DMS79 (cell line): ENCODE measurements around the gene FGD5.
"Not testable (repeated sequence)": the region's sequence is repeated elsewhere in the genome, so short reads cannot be mapped to it uniquely, and the experiment has no call there.

Experiments used
- DNase-seq: peaks from one replicate; lab custom pipeline; 2025; lab: John Stamatoyannopoulos, UW

The FGD5 gene

DNA sequence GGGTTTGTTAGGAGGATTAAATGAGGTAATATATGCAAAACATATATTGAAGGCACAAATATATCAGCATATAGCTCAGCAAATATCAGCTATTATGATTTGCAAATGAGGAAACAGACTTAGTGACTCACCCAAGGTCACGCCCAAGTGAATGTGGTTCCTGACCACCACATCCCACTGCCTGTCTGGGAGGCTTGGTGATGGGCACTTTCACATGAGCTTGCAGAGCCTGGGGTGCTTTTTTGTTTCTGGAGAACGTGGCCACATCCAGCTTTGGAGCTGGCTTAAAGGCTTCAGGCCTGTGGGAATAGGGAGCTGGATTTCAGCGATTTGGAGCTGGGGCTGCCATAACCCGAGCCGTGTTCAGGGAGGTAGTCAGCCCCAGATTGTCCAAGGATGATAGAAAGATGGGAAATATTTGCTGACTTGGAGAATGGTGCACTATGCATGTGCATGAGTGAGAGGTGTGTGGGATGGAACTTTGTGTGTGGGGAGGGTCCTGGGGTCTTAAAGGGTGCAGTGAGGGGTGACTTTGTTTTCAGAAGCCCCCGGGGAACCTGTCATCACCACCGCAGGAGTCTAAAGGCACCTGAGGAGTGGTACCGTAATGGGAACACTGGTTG is 12.0 kb upstream of the FGD5 start:
- no peak for DNase-seq

DNA sequence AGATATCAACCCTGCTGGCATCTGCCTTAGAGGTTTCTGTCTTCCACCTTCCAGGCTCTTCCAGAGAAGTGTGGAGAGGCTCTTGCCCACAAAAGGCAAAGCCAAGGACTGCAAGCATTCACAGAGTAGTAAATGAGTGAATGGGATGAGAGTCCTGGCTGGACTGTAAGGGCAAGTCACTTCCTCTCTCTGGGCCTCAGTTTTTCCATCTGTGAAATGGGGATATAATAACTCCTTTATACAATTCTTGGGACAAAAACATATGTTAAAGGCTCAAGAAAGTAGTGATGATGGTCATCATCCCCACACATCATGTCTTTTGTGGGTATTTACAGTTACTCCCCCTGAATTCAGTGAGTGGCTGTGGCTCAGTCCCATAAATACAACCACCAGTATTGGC is 10.7 kb upstream of the FGD5 start:
- no peak for DNase-seq

DNA sequence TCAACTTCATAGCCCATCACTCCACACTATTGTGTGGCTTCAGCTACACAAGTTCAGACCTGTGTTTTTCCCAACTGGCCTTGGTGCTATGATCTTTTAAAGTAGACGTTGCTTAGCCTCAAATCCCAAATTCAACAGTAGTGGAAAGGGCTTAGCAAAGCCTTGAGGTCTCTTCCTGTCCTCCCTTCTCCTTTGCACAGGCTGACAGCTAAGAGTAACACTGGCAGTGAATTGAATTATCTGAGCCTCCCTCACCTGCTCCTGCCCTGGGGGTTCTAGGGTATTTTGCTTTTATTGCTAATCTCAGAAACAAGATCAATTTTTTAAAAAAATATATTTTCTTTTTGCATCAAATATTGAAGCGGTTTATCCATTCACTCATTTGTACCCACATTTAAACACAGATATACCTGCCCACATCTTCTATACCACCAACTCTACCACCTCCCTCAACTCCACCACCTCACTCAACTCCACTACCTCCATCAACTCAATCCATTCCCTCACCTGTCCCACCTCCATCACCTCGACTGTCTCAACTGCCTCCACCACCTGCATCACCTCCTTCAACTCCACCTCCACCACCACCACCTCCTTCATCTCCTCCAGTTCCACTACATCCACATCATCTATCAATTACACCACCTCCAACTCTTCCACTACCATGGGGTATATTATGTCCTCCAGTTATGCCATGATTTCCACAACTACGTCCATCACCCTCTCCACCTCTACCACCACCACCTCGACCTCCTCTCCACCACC is 10.1 kb upstream of the FGD5 start:
- no peak for DNase-seq

DNA sequence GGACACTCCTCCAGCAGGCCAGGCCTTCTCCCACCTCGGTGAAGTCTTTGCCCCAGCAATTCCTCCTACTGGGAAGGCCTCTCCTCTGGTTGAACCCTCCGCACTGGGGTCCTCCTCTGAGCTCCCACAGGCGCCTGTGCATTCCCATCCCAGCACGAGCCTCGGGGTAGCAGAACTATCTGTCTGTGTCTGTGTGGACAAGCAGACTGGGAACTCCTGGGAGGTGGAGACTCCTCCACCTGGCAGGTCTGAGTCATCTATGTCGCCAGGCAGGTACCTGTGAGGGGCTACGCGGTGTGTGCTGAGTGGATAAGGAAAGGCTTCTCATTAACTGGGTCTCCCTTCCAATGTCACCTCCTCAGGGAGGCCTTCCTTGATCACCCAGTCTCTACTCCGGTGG is 9.2 kb upstream of the FGD5 start:
- DNase-seq, result not testable (repeated sequence)

DNA sequence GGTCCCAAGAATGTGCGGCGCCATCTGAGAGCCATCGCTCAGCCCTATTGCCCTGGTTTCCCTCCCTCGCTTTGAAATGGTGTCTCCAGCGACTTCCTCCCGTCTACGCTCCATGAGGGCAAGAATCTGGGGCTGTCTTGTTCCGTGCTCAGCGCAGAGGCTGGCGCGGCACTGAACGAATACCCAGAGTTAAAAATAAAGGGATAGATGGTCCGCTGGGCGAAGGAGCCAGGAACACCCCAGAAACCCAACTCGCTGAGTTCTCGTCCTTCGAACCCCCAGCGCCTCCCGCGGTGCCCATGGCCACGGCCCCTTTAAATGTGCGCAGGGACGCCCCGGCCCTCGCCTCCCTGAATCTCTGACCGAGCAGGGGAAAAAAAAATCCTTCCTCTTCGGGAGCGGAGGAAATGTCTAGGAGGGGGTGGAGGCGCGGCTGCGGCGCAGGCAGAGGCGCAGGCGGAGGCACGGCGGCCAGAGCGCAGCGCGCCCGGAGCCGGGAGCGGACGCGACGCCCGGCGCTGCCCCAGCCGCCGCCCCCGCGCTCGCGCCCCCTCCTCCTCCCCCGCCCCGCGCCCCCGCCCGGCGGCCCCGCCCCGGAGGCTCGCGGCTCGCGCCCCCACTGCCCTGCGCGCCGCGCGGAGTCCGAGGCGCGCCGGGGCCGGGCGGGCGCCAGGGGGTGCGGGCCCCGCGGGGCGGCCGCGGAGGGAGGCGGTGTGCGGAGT is 8.5 kb upstream of the FGD5 start:
- DNase-seq, result no peak

DNA sequence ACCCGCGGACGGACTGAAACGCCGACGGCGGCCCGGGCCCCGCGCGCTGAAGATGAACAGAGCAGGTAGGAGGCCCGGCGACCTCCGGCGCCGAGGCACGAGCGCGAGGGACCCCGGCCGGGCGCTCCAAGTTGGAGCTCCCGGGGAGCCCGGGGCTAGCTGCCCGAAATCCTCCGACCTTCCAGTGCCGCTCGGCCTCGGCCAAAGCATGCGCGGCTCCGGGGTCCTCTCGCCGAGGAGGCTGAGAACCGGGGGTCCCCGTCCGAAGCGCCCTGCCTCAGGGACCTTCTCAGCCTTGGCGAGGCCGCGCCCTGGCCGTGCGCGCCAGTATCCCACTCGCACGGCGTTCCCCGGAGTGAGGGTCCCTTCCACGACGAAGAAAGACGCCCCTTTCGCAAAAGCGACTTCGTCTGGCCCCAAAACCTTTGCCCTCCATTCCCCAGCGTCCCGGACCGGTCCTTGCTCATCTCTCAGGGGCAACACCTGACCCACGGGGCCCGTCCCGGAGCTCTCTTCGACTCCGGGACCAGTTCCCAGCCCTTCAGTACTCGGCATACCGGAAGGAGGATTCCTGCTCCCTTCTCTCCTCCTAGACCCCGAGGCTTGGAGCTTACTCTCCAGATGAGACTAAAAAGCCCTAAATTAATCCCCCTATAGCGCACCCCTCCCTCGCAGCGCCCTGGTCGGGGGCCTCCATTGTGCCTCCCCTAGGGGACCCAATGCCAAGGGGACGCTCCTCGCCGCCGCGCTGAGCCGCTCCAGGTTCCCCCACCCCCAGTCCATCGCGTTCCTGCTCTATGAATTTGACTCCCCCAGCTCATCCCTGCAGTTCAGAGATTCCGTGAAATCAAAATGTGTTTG is 7.7 kb upstream of the FGD5 start:
- no peak for DNase-seq

DNA sequence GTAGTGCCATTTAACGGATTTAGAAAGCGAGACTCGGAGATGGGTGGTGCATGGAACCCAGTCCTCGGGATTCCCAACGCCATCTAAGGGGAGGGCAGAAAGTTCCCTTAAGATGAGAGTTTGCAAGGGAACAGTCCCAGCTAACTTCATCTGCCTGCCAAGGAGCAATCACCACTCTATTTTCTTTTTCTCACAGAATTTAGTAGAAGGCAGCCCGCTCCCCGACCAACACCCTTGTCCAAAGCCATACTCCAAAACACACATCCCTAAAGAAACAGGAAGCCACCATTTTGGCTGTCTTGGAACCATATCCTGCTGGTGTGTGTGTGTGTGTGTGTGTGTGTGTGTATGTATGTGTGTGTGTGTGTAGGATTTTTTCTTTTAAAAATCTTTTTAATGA is 7.1 kb upstream of the FGD5 start:
- no peak for DNase-seq

DNA sequence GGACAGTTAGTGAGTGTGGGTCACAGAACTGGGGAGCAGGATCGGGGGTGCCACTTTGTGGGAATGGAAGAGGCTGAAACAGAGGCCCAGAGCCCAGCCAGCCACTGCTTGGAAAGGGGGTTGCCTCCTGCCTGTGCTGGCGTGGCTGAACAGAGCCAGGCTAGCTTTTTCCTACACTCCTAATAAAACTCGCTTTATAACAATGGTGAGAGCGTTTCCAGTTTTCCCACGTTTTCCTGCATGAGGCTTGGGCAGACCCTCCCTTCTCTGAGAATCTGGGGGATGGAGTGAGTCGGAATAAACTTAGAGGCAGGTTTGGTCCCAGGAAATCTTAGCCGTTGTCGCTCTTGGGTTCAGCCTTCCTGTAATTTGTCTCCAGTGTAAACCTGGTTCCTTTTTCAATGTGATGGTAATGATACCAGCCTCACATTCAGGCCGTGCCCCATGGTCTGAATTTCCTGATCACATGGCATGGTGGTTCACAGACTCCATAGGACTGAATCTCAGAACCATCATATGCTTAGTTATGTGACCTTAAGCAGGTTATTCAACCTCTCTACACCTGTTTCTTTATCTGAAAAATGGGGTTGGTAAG is 6.5 kb upstream of the FGD5 start:
- DNase-seq, result no peak

DNA sequence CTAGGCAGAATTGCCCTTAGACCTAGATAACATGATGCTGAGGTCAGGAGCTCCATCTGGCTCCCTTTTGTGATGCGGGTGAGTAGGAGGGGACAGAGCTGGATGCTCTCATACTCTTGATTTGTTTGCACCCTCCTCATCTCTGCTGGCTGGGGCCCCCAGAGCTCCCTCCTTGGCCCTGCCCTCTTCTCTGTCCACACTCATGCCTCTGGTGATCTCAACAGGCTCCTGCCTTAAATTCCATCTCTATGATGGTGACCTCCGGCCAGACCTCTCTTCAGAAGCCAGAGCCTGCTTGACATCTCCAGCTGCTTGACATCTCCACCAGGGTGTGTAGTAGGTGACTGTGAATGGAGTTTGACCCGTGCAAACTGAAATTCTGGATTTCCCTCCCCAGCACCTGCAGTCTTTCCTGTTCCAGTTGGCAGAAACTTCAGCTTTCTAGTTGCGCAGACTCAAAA is 4.3 kb upstream of the FGD5 start:
- no peak for DNase-seq

DNA sequence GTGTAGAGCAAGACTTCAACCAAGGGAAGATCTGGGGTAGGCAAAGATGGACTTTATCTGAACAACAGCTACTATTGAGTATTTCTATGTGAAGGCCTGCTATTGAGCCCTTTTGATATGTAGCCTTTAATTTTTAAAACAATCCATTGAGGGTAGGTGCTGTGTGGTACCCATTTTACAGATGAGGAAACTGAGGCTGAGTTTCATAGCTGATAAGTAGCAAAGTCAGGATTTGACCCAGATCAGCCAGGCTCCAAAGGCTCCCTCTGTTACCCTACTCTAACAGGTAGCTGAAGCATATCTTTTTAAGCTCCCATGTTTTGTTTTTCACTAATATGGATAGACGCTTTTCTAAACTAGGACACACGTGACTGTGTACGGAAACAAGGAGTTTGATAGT is 2.4 kb upstream of the FGD5 start:
- DNase-seq, result no peak

DNA sequence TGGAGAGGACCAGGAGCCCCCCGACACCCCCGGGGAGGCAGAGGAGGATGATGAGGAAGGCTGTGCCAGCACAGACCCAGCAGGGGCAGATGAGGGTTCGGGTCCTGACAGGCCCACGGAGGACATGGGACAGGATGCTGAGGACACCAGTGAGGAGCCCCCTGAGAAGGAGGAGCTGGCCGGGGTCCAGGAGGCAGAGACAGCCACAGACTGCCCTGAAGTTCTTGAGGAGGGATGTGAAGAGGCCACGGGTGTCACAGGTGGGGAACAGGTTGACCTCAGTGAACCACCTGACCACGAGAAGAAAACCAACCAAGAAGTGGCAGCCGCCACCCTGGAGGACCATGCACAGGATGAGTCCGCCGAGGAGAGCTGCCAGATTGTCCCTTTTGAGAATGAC is 909 bp downstream of the FGD5 start:
- DNase-seq, result no peak

DNA sequence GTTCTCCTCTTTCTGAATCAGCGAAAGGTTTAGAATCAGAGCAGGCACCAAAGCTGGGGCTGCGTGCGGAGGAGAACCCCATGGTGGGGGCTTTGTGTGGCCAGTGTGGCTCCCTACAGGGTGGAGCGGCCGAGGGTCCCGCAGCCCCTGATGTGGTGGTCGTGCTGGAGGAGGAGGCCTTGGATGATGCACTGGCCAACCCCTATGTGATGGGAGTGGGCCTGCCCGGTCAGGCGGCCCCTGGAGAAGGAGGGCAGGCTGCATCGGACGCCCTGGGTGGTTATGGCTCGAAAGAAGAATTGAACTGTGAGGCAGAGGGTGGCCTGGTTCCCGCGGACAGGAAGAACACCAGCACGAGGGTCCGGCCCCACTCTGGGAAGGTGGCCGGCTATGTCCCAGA is 1.4 kb downstream of the FGD5 start:
- DNase-seq, result no peak

DNA sequence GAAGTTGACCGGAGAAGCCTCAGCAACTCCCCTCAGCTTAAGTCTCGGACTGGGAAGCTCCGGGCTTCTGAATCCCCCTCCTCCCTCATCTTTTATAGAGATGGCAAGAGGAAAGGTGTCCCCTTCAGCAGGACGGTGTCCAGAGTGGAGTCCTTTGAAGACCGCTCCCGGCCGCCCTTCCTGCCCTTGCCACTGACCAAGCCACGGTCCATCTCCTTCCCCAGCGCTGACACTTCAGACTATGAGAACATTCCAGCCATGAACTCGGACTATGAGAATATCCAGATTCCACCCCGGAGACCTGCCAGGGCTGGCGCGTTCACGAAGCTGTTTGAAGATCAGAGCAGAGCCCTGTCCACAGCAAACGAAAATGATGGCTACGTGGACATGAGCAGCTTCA is 2.4 kb downstream of the FGD5 start:
- no peak for DNase-seq

DNA sequence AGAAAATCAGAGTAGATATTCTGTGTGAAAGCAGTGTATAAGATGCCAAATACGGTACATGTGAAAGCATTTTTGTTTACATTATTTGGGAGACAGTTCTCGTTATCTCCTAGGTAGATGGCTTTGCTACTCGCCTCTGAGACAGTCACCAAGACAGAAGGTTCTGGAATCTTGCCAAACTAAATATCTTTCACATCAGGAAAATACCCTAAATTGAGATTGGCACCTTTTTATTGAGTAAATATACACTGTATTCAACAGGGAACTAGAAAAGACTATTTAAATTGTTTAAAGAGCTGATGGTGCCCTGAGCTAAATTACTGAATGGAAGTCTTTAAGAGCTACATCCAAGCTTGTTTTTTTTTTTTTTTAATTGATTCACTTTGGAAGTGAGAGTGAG is 3.4 kb downstream of the FGD5 start:
- DNase-seq, result no peak

DNA sequence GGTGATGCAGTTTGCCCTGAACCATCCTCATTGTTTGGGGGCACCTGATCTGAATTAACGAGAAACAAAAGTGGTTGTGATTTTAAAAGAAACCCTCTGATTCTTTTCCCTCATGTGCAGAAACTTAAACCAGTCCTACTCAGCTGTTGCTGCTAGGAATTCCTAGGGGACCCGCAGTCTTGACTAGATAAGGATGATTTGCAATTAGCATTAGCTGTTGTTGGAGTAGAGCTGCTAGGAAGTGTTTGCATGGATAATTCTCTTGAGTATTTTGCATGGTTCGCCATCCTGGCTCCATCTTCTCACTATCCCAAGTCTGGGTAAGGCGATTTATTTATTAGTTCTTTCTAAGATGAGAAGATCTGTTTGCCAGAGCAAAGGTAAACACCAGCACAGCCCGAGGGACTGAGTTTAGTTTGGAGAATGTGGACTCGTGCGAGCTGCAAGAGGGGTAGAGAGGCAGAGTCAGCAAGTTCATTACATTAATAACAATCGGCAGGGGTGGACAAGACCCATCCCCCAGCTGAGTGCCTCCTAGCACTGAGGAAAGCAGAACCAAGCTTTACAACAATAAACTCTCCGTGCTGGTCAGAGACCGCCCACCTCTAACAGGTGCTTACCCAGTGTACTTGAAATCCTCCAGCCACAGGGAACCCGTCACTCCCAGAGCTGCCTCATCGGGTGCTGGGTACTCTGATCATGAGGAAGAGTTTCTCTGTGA is 4.1 kb downstream of the FGD5 start:
- DNase-seq, result no peak

DNA sequence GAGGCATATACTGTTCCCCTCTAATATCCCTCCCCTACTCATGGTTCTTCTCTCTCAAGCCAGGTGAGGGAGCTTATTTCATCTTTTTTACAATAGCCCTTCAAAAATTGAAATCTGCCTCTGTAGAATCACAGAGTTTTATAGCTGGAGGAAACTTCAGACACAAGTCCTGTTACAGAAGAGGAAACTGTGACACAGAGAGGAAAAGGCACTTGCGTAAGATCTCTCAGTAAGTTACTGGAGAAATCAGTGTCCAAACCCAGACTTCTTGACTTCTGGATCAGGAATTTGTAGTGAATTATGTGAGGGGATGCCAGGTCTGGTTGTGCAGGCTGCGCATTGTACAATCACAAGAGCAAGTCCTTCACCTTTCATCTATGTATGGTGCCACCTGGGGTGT is 4.6 kb downstream of the FGD5 start:
- no peak for DNase-seq

DNA sequence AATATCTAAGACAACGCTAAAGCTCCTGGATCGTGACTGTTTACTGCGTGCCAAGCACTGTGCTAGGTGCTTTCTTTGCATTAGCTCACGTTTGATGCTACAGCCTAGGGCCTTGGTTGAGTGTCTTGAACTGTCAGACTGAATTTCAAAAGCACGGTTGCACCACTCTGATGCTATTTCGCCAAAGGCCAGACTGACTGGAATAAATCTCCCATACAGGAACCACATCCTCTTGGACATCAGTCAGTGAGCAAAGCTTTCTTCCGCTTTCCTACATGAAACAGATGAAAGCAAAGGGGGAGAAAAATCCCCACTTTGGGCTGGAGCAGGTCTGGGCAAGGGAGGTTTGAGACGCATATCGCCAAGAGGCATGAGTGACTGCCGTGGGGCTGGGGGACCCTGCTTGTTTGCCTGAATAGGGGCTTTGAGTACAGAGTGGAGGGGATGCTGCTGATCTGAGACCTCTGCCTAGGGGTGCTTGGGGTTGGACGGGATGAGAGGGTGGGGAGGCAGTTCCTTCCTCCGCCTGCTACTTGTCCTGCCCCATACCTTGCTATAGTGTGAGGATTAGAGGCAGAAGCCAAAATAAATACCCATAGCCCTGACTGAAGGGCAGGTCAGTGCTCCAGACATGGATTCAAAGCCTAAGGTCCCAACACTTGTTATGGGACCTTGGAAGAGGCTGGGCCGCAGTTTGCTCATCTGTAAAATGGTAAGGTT is 5.3 kb downstream of the FGD5 start:
- no peak for DNase-seq

DNA sequence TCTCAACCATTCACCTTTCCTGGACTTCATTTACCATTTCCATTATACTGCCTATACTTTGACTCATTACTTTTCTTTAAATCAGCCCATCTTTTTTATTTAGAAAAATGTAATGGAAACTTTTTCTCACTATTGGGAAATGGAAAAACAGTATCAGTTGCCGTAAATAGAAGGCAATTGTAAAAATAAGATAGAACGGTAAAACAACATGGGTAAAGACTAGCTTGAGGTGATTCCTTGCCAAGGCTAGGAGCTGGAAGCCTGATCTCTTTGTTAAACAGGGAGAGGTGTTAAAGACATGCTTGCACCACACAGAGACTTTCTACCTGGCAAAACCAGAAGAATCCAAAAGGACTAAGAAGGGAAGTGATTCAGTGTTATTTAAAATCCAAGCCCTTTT is 5.9 kb downstream of the FGD5 start:
- DNase-seq, result no peak

DNA sequence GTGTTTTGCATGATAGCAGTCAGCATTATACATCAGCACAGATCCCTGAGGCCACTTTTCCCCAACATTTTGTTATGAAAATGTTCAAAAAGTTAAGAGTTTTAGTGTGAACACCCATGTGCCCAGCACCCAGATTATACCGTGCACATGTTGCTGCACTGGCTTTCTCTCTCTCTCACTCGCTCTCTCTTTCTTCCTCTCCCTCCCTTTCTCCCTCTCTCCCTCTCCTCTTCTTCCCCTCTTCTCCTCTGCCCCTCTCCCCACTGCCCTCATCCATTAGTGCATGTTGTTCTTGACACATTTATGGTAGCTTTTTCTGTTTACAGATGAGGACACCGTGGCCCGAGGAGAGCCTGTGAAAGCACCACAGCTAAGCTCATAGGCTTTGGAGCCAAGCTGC is 7.3 kb downstream of the FGD5 start:
- DNase-seq, result no peak

DNA sequence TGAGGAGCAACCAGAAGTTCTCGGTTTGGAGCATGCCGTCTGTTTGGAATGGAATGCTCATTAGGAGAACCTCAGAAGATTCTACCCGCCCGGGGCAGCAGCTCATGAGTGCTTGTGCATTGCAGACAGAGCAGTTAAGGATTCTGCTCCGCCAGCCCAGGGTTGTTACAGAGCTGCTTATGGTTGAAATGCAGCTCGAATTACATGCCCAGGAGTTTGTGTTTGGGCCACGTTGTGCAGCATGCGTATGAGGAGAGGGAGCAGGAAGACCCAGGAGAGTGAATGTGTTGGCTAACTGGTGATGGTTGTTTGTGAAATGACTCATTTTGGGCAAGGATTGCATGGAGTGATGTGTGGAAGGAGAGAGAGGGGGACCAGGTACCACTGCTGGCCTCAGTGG is 9.0 kb downstream of the FGD5 start:
- DNase-seq, result no peak

DNA sequence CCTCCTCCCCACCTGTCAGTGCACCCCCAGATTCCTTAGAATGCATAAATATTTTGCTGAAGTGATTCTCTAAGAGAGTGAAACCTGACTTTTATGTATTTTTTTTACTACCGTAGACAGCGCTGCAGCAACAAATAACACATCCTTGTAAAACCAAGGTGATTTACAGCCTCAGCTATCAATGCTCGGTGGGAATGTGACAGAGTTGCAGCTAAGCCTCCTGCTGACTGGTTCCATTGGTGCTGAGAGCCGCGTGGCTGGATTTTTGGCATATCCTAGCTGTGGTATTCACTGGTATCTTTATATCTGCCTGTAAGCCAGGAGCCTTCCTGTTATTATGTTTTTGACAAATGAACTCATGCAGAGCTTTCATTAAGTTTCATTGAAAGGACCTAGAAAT is 11.0 kb downstream of the FGD5 start:
- DNase-seq, result no peak
